HG03196 (cell line): ENCODE data around the gene PKMYT1.
"Not testable (repeated sequence)": the region's sequence is repeated elsewhere in the genome, so short reads cannot be mapped to it uniquely, and the experiment has no call there.

ENCODE experiments used
- ATAC-seq: cut with Tn5 transposase; IDR thresholded peaks from one replicate; pipeline ENCODE4 v1.9.1; 2021; ENCODE audit not compliant: unreplicated experiment

The PKMYT1 gene

DNA sequence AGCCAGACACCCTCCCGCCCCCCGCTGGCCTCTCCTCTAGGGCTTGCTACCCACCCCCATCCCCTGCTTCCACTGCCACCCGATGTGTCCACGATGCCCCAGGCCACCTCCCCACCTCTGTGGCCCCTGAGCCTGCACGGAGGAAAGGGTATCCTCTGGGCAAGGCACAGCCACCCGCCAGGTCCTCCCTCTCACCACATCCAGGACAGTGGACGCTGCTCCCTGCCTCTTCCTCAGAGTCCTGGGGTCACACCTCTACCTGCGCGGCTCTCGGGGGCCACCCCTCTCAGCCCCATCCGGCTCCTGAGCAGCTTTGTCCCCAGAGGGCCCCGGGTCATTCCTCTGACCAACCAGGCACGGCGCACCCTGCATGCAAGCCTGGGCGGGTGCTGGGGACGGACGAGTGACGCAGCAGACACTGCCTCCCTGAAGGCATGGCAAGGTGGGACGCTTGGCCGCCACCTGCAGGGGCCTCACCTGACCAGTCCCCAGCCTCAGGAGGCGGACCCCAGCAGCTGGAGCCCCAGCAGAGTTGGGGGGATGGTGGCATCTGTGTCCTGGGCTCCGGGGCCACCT is 43.7 kb downstream of the PKMYT1 start:
- no peak for ATAC-seq

- no peak for ATAC-seq
These were observed 45.8 kb downstream of the PKMYT1 start for GRCh38 chr16:2934450-2934849.

DNA sequence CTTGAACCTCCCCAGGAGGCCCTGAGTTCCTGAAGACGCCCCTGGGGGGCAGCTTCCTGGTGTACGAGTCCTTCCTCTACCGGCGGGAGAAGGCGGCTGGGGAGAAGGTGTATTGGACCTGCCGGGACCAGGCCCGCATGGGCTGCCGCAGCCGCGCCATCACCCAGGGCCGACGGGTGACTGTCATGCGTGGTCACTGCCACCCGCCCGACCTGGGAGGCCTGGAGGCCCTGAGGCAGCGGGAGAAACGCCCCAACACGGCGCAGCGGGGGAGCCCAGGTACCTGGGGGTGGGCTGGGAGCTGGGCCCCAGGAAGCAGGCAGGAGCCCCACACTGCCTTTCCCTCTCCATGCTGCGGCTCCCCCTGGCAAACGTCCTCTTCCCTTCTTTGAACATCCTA is 46.5 kb downstream of the PKMYT1 start:
- ATAC-seq, result no peak

GRCh38 chr16:2933136-2933535 is 47.1 kb downstream of the PKMYT1 start:
- ATAC-seq, result no peak

GRCh38 chr16:2931231-2931914 is 48.9 kb downstream of the PKMYT1 start:
- not testable (repeated sequence) for ATAC-seq

- ATAC-seq, result no peak
These were observed 50.0 kb downstream of the PKMYT1 start for GRCh38 chr16:2930236-2930635.

GRCh38 chr16:2929693-2930092 is 50.6 kb downstream of the PKMYT1 start:
- no peak for ATAC-seq

GRCh38 chr16:2928796-2929195 is 51.5 kb downstream of the PKMYT1 start:
- no peak for ATAC-seq

GRCh38 chr16:2928151-2928550 is 52.1 kb downstream of the PKMYT1 start:
- ATAC-seq, result not testable (repeated sequence)

DNA sequence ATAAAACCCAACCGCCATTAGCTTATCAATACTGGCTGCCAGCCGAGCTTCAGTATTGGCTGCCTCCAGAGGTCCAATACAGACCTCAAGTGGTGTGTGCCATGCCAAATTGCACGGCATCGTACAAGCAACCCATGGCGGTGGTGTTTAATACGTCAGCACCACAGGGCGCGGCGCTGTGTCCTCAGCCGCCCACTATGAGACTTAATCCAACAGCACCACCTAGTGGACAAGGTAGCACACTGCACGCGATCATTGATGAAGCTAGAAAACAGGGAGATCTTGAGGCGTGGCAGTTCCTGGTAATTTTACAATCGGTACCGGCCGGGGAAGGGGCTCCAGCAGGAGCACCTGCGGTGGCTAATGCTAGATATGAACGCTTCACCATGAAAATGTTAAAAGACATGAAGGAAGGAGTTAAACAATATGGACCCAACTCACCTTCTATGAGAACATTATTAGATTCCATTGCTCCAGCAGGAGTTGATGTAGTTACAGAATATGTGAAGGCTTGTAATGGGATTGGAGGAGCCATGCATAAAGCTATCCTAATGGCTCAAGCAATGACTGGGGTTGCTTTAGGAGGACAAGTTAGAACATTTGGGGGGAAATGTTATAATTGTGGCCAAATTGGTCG is 53.1 kb downstream of the PKMYT1 start:
- no peak for ATAC-seq

DNA sequence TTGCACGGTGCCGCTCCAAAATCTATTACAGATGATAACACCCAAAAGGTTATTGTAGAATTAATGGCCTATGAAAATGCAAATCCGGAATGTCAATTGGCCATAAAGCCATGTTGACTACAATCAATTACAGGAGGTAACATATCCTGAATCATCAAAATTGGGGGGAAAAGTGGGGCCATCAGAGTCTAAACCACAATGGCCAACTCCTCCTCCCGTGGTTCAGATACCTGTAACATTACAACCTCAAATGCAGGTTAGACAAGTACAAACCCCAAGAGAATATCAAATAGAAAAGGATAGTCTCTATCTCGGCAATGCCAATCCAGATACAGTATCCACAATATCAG is 53.6 kb downstream of the PKMYT1 start:
- no peak for ATAC-seq

GRCh38 chr16:2925951-2926649 is 54.1 kb downstream of the PKMYT1 start:
- no peak for ATAC-seq

- ATAC-seq, result no peak
These were observed 55.1 kb downstream of the PKMYT1 start for GRCh38 chr16:2924901-2925755.

DNA sequence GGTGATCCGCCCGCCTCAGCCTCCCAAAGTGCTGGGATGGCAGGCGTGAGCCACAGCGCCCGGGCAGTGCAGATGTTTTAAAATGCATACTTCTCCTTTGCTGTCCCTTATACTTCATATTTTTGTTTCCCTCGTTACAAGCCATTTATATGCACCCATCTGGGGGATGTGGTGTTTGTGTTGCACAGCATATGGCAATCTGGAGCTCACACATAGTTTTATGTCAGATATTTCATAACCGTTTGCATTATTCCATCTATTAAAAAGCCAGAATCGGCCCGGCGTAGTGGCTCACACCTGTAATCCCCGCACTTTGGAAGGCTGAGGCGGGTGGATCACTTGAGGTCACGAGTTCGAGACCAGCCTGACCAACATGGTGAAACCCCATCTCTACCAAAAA is 56.8 kb downstream of the PKMYT1 start:
- ATAC-seq, result no peak
